ENCODE measurements around the gene EHBP1.

The EHBP1 gene

DNA sequence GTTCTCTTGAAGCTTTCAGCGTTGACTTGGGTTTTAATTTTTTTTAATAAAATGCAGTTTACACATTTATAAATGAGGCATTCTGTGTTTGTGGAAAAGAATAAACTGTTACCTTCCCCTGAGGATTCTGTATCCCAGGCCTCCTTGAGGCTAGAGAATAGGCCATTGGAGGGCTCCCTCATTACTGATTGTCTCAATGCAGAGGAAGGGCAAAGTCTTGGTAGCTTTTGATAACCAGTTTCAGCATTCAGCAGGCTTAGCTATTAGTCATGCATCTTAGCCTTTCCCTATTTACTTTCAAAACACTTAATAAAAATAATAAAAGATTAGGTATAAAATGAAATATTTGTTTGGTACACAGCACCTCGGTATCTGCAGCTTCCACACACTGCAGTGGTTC is 287.0 kb downstream of the EHBP1 start:
- DNase-seq (ENCODE audit: low spot score), result no peak
- TF ChIP-seq, protein P1, sequence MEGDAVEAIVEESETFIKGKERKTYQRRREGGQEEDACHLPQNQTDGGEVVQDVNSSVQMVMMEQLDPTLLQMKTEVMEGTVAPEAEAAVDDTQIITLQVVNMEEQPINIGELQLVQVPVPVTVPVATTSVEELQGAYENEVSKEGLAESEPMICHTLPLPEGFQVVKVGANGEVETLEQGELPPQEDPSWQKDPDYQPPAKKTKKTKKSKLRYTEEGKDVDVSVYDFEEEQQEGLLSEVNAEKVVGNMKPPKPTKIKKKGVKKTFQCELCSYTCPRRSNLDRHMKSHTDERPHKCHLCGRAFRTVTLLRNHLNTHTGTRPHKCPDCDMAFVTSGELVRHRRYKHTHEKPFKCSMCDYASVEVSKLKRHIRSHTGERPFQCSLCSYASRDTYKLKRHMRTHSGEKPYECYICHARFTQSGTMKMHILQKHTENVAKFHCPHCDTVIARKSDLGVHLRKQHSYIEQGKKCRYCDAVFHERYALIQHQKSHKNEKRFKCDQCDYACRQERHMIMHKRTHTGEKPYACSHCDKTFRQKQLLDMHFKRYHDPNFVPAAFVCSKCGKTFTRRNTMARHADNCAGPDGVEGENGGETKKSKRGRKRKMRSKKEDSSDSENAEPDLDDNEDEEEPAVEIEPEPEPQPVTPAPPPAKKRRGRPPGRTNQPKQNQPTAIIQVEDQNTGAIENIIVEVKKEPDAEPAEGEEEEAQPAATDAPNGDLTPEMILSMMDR (IDR thresholded peaks at IDR 0.05; ENCODE audit: borderline replicate concordance, control extremely low read depth, extremely low read depth, insufficient read depth, missing control alignments), result no peak

DNA sequence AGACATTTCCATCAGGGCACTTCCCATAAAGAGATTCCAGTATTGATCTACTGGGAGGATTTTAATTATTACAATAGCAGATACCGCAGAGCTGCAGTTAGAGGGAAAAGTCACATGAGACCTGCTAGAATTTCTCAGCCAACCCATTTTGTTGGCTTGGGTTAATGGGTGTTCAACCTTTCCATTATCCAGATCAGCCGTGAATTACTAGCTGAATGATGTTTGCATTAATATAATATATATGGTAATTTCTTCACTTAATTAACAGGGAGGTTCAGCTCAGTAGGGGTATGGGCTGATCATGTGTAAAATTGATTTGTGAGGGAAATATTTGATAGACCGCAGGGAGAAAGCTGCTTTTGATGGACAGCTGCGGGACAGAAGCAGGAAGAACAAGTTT is 288.7 kb downstream of the EHBP1 start:
- TF ChIP-seq, protein P1 (IDR thresholded peaks at IDR 0.05; ENCODE audit: borderline replicate concordance, control extremely low read depth, extremely low read depth, insufficient read depth, missing control alignments), result no peak
- DNase-seq (ENCODE audit: low spot score), result no peak
- in situ Hi-C loops (cut with MboI; ENCODE audit: low sequenced_read_pairs, unreplicated experiment), result no loop called here

More for the DNA sequence above, 287.0 kb downstream of the EHBP1 start:
- in situ Hi-C loops (cut with MboI; ENCODE audit: low sequenced_read_pairs, unreplicated experiment), result no loop called here

DNA sequence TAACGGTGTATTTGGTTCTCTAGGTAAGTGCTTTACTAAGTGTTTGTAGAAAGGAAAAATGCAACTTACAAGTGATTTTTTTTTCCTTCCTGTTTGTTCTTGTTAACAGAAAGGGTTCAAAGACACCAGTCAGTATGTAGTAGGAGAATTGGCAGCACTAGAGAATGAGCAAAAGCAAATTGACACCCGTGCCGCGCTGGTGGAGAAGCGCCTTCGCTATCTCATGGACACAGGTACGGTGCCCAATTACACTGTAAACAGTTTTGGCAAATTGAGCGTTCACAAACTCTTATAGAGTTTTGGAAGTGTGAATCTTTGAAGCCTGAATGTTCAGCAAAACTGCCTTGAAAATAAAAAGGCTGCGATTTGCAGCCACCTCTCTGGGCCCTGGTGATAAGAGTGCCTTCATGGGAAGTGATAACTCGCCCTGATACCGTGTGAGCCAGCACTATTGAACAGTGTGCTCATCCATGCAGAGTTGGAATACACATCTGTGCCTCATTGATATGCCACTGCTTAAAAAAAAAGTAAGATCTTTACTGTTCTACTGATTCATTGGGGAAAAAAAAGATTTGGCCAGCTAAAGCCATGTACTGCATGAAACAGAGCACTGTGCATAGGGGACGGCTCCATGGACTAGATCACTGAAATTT is 291.1 kb downstream of the EHBP1 start:
- no peak for DNase-seq (ENCODE audit: low spot score)
- TF ChIP-seq, protein P1 (IDR thresholded peaks at IDR 0.05; ENCODE audit: borderline replicate concordance, control extremely low read depth, extremely low read depth, insufficient read depth, missing control alignments), result no peak
- in situ Hi-C loops (cut with MboI; ENCODE audit: low sequenced_read_pairs, unreplicated experiment), result no loop called here

DNA sequence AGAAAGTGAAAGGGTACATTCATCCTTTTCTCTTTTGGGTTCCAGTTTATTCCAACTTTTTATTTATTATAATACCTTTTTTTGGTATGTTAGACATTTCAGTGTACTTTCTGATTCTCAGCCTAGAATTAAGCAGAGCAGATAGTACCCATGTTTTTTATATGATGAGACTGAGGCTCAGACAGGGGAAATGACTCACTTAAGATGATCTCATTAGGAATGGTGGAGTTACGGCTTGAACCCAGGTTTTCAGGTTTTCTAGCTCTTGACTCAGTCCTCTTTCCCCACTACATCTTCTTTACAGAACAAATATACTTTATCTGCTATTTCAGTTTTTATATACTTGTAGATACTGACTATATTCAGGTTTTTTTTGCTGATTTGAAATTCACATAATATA is 293.4 kb downstream of the EHBP1 start:
- TF ChIP-seq, protein P1 (IDR thresholded peaks at IDR 0.05; ENCODE audit: borderline replicate concordance, control extremely low read depth, extremely low read depth, insufficient read depth, missing control alignments), result no peak
- in situ Hi-C loops (cut with MboI; ENCODE audit: low sequenced_read_pairs, unreplicated experiment), result no loop called here
- no peak for DNase-seq (ENCODE audit: low spot score)

DNA sequence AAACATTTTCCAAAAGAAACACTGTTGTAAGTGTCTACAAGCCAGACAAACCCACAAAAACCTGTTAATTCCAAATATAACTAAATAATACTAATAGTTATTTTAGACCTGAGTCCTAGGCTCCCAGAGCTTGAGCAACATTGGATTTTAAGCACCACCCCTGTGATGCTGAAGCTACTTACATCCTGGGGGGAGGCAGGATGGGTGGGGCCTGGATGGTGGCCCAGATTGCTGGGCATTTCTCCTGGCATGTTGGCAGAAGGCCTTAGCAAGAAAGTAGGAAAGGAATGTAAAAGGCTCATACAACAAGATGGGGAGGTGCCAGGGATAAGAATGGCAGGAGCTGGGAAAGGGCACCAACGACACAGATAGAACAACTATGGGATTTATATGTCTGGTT is 294.4 kb downstream of the EHBP1 start:
- in situ Hi-C loops (cut with MboI; ENCODE audit: low sequenced_read_pairs, unreplicated experiment), result no loop called here
- DNase-seq (ENCODE audit: low spot score), result no peak
- TF ChIP-seq, protein P1 (IDR thresholded peaks at IDR 0.05; ENCODE audit: borderline replicate concordance, control extremely low read depth, extremely low read depth, insufficient read depth, missing control alignments), result no peak

DNA sequence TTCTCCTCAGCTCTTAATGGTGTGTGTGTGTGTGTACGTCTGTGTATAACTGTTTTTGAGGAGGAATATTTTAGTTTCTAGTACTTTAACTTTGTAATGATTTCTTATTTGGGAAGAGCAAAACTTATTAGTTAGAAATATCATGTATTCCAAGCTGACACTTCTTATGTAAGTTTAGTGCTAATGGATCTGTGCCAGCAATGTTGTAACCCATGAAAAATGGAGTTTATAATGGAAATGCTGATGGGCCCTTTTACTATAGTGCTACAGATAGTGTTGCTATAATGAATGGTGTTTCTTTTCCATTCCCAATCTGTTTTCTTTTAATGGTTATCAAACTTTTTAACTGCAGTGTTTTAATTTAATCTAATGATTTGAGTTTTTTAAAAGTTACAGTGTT is 295.3 kb downstream of the EHBP1 start:
- TF ChIP-seq, protein P1 (IDR thresholded peaks at IDR 0.05; ENCODE audit: borderline replicate concordance, control extremely low read depth, extremely low read depth, insufficient read depth, missing control alignments), result no peak
- in situ Hi-C loops (cut with MboI; ENCODE audit: low sequenced_read_pairs, unreplicated experiment), result no loop called here
- no peak for DNase-seq (ENCODE audit: low spot score)

Data from GM13976 (cell line).